Adipose tissue (tissue), 3 donors: ENCODE measurements around the gene CDK11A. TPM values are rescaled to one million over a fixed set of nuclear protein-coding genes. Genes with fewer than 3 reads are reported as not detected.
"Not testable (repeated sequence)": the region's sequence is repeated elsewhere in the genome, so short reads cannot be mapped to it uniquely, and the experiment has no call there.

ENCODE experiments used
- H3K27ac ChIP-seq: one replicate; pipeline ENCODE4 v1.5.1; 2013; ENCODE audit warnings: low read depth, low read length
- WGBS, 3 donors: extraction: QIAGEN DNeasy Blood & Tissue Kit; methylation state at CpG; one replicate each; pipeline ENCODE4 v1.1.7; 2013; 5-methylcytosine and 5-hydroxymethylcytosine counted together
- polyA plus RNA-seq, 3 donors: library from polyadenylated mRNA; stranded (reverse); fragments of 200-250 nt; gene quantifications; one replicate each; pipeline ENCODE4 v1.2.3, GENCODE V29; 2013
- donor health status: healthy with polysubstance abuse.
- donor health status: Bipolar disorder and iron deficiency.
- donor health status: healthy.

The CDK11A gene
- polyA plus RNA-seq, 3 donors = 10.5 to 52.6 (median 21.5) TPM

- 89 to 91% (median 90%) methylated on average over 33 of the region's 33 CpGs for WGBS, 3 donors
- no peak overlapping the region for H3K27ac ChIP-seq
Observed at GRCh38 chr1:1756661-1757421, 32.7 kb upstream of the CDK11A start.

- 89 to 95% (median 91%) methylated on average over 14 to 15 of the region's 15 CpGs for WGBS, 3 donors
- no peak overlapping the region for H3K27ac ChIP-seq
Observed at GRCh38 chr1:1755852-1756251, 31.7 kb upstream of the CDK11A start.

- 87 to 93% (median 89%) methylated on average over 19 of the region's 19 CpGs for WGBS, 3 donors
- no peak overlapping the region for H3K27ac ChIP-seq
Observed at GRCh38 chr1:1755426-1755825, 31.3 kb upstream of the CDK11A start.

GRCh38 chr1:1754051-1754815, 30.1 kb upstream of the CDK11A start:
- WGBS, 3 donors = 90 to 92% (median 91%) methylated on average over 44 to 49 of the region's 49 CpGs
- no peak overlapping the region for H3K27ac ChIP-seq

- no peak overlapping the region for H3K27ac ChIP-seq
- WGBS, 3 donors = 91 to 93% (median 91%) methylated on average over 16 of the region's 16 CpGs
Observed at GRCh38 chr1:1753607-1754005, 29.4 kb upstream of the CDK11A start.

GRCh38 chr1:1752636-1753606, 28.8 kb upstream of the CDK11A start:
- 79 to 87% (median 82%) methylated on average over 37 of the region's 37 CpGs for WGBS, 3 donors
- no peak overlapping the region for H3K27ac ChIP-seq

GRCh38 chr1:1752190-1752589, 28.0 kb upstream of the CDK11A start:
- 85 to 93% (median 91%) methylated on average over 11 of the region's 11 CpGs for WGBS, 3 donors
- H3K27ac ChIP-seq = no peak overlapping the region

- 80 to 91% (median 90%) methylated on average over 7 to 8 of the region's 9 CpGs for WGBS, 3 donors
Observed at GRCh38 chr1:1749941-1750340, 25.8 kb upstream of the CDK11A start.

GRCh38 chr1:1748686-1749321, 24.6 kb upstream of the CDK11A start:
- no peak overlapping the region for H3K27ac ChIP-seq
- WGBS, 3 donors = 72 to 77% (median 74%) methylated on average over 18 of the region's 18 CpGs

More at GRCh38 chr1:1749941-1750340, 25.8 kb upstream of the CDK11A start:
- not testable (repeated sequence) for H3K27ac ChIP-seq

GRCh38 chr1:1746566-1746909, 22.4 kb upstream of the CDK11A start:
- H3K27ac ChIP-seq = not testable (repeated sequence)
- no CpG with 5 or more reads among the region's 35 CpGs for WGBS, 3 donors

GRCh38 chr1:1745651-1746565, 21.8 kb upstream of the CDK11A start:
- 0 to 1% (median 0%) methylated on average over 15 to 61 of the region's 101 CpGs for WGBS, 3 donors
- peak overlapping the region; percentile 66 for H3K27ac ChIP-seq

- H3K27ac ChIP-seq = not testable (repeated sequence)
- WGBS, 3 donors = 80 to 90% (median 86%) methylated on average over 11 of the region's 11 CpGs
Observed at GRCh38 chr1:1742529-1742928, 18.4 kb upstream of the CDK11A start.

- WGBS, 3 donors = 66 to 91% (median 70%) methylated on average over 10 to 11 of the region's 12 CpGs
- H3K27ac ChIP-seq = not testable (repeated sequence)
Observed at GRCh38 chr1:1741013-1741412, 16.9 kb upstream of the CDK11A start.

- 91 to 95% (median 91%) methylated on average over 6 to 13 of the region's 22 CpGs for whole genome bisulfite sequencing, 3 donors
- not testable (repeated sequence) for H3K27ac ChIP-seq
Observed at GRCh38 chr1:1738799-1739337, 14.7 kb upstream of the CDK11A start.

GRCh38 chr1:1737675-1738590, 13.8 kb upstream of the CDK11A start:
- 91 to 95% (median 93%) methylated on average over 10 to 29 of the region's 44 CpGs for WGBS, 3 donors
- H3K27ac ChIP-seq = not testable (repeated sequence)

GRCh38 chr1:1732381-1732780, 8.2 kb upstream of the CDK11A start:
- WGBS, 3 donors = 90 to 92% (median 90%) methylated on average over 17 of the region's 17 CpGs
- H3K27ac ChIP-seq = no peak overlapping the region
